ENCODE measurements around the gene TMEM87B.
A peak's percentile ranks its signal among the peaks of the same experiment; 100 is the strongest.
"Not testable (repeated sequence)": the region's sequence is repeated elsewhere in the genome, so short reads cannot be mapped to it uniquely, and the experiment has no call there.

Gene TMEM87B

DNA sequence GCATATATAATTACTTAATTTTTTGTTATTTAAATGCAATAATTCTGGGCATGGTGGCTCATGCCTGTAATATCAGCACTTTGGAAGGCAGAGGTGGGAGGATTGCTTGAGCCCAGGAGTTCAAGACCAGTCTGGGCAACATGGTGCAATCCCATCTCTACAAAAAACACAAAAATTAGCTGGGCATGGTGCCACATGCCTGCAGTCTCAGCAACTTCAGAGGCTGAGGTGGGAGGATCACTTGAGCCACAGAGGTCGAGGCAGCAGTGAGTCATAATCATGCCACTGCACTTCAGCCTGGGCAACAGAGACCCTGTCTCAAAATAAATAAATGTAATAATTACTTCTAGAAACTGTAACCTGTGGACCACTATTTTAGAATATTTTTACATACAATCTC is 21.5 kb upstream of the TMEM87B start:
- no peak for DNase-seq

DNA sequence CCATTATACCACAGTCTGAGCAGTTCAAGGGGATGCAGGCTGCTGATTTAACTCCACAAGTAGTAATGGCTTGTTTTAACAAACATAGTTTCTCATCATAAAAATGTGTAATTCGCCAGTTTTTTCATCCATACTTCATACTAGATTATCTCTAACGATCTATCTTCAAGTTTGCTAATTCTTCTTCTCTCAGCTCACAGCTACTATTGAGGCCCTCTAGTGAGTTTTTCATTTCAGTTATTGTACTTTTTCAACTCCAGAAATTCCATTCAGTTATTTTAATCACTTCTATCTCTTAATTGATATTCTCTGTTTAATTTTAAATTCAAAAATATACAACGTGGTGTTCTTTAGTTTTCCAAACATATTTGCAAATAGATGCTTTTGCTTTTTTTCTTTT is 20.1 kb upstream of the TMEM87B start:
- no peak for DNase-seq

DNA sequence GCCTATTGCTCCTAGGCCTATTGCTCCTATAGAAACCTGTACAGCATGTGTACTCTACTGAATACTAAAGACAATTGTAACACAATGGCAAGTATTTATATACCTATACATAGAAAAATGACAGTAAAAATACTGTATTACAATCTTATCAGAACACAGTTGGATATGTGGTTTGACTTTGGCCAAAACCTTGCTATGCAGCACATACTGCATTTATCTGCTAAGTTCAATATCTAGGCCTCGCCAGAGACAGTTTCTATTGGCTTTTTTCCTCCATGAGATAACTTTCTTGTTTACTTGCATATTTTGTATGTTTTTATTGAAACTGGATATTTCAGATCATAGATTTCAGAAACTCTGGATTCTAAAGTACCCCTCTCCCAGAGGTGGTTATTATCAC is 19.3 kb upstream of the TMEM87B start:
- DNase-seq: no peak

DNA sequence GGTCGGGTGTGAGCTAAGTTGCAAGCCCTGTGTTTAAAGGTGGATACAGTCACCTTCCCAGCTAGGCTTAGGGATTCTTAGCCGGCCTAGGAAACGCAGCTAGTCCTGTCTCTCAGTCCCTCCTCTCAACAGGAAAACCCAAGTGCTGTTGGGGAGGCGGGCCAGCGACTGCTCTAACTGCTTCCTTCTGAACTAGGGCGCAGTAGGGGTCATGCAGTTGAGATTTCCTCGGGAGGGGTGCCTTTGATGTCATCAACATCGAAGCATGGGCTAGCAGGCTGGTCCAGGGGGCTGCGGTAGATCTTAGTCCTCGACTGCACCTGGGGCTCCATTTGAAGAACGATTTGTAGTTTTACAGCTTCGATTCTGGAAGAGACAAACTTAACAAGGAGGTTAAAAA is 15.5 kb upstream of the TMEM87B start:
- DNase-seq: not testable (repeated sequence)

DNA sequence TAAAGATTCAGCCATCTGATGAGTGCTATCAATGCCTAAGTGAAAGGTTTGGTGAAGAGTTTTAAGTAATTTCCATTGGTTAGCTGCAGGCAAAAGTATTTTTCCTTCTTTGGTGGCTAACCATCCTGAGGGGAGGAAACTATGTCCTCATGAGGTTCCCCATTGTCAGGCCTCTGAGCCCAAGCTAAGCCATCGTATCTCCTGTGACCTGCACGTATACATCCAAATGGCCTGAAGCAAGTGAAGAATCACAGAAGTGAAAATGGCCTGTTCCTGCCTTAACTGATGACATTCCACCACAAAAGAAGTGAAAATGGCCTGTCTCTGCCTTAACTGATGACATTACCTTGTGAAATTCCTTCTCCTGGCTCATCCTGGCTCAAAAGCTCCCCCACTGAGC is 15.0 kb upstream of the TMEM87B start:
- not testable (repeated sequence) for DNase-seq

DNA sequence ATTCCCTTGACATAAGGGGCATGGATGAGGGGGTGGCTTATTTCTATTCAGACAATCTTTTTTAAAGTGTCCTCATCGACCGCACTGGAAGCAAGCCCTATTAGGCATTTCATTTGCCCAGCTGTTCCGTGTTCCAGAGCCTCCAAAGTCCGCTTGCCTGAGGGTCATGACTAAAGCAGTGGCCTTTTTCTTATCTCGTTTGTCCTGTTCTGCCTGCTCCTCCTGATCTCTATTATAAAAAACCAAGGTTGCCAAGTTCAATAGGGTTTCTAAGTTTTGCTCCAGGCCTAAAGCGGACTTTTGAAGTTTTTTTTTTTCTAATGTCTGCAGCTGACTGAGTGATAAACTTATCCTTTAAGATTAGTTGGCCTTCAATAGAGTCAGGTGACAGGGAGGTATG is 13.6 kb upstream of the TMEM87B start:
- not testable (repeated sequence) for DNase-seq

DNA sequence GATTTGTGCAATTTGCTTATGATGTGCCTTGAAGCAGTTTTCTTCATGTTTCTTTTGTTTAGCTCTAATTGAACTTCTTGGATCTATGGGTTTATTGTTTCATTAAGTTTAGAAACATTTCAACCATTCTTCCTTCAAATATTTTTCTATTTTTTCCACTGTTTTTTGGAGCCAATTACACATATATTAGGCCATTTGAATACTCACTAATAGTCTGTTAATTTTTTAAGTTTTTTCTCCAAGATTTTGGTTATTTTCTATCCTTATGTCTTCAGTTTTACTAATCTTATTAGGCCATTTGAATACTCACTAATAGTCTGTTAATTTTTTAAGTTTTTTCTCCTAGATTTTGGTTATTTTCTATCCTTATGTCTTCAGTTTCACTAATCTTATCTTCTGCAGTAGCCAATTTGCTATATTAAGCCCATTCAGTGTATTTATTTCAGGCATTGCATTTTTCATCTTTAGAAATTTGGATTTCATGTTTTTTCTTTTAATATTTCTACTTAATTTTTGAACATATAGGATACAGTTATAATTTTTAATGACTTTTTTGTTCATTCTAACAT is 9.5 kb upstream of the TMEM87B start:
- DNase-seq: no peak

DNA sequence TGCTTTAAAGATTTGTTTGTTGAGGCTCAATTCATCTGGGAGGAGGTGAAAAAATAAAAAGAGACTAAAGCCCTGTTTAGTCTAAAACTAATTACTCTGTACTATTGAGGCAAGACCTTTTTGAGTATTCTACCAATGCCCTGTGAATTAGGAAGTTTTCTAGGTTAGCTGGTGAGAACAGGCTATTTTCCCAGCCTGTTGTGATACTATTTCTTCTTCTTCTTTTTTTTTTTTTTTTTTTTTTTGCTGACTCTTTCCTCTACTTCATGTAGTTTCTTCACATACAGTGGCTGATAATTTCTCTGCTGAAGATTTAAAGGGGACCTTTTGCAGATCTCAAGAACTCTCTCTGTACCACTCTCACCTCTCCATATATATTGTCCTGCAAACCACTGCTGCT is 8.8 kb upstream of the TMEM87B start:
- no peak for DNase-seq

DNA sequence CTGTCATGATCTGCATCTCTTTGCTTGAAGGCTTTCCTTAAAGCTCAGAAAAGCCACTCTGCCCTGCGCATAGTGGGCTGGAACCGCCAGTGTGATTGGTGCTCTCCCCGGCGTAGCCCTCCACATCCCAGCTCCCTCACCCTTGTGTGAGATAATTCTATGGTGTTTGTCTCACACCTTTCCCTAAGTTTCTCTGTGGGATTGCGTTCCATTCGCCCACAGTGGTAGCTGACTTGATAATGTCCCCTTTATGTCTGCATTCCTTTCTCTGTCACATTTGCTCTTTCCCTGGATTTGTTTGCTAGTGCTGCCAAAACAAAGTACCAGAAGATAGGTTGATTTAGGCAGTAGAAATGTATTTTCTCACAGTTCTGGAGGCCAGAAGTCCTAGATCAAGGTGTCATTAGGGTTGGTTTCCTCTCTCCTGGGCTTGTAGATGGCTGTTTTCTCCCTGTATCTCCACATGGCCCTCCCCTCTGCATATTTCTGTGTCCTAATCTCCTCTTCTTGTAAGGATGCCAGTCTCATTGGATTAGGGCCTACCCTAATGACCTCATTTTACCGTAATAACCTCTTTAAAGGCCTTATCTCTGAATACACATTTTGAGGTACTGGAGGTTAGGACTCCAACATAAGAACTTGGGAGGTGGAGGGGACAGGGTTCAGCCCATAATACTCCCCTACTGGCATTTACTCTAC is 7.4 kb upstream of the TMEM87B start:
- no peak for DNase-seq

DNA sequence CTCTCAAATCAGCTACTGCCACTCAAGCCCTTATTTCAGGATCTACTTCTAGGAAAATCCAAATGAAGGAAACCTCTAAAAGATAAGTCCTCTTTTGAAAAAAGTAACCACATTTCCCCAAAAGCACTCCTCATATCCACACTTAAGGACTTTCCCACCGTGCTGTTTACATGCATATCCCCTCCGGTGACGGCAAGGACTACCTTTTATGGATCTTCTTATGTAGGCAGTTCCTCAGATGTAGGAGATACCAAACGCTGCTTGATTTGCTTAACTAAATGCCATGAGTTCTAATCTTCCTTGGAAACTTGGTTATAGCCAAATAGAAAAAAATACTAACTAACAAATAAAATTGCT is 6.9 kb upstream of the TMEM87B start:
- no peak for DNase-seq

DNA sequence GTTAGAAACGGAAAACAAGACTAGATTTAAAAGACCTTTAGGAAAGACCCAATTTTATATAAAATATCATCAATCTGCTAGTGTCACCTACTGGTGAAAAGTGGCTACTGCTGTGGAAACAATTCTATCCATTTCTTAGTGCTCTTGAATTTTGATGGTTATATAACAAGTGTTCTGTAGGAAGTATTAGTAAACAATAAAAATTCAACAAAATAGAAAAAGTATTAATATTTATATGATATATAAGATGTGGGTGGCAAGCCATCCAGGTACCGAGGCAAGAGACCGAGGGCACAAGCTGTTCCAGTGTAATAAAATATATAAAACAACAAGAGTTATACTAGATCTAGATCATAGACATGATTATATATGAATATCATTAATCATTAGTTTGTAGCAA is 6.2 kb upstream of the TMEM87B start:
- peak; percentile 14 for DNase-seq

DNA sequence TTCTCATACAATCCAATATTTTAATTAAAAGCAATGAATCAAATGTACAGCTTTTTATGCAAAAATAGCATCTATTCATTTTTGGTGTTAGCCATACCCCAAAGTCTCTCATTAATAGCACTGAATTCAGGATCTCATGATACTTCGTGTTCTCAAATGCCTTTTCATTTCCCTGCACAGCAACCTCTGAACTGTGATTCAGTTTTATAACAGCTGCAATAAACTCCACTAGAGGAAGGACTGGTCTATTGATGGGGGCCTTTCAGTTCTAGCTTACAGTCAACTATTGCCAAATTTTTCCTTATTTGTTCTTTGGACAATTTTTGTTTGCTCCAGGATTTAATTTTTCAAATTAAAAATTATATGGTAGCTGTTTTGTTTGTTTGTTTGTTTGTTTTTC is 4.8 kb upstream of the TMEM87B start:
- DNase-seq: no peak

DNA sequence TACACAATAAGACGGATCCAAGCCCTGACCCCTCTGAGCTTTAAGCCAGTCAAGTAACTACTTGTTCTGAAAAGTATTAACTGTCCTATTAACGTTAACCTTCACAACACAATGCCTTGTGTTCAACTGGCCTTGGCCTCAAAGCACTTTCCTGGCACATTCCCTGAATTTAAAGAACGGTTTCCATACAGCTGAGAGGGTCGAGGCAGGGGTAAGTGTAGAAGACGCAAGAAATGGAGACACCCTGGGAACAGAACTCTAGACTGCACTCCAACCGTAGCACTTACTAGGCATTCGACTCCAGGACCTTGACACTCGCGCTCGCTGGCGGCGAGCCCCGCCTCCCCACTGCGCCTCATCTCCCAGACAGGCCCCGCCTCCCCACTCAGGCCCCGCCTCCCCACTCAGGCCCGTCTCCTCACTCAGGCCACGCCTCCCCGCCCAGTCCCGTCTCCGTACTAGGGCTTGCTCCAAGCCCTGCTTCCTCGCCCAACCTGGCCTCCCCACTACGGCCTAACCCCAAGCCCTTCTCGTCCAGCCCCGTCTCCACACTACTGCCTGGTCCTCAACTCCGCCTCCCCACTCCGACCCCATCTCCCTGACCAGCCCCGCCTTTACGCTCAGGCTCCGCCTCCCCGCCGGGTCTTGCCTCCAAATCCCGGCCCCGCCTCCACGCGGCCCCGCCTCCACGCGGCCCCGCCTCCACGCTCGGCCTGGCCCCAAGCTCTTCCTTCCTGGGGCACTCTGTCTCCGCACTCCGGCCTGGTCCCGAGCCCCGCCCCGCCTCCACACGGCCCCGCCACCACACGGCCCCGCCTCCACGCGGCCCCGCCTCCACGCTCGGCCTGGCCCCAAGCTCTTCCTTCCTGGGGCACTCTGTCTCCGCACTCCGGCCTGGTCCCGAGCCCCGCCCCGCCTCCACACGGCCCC is 887 bp upstream of the TMEM87B start:
- DNase-seq: peak; percentile 85

DNA sequence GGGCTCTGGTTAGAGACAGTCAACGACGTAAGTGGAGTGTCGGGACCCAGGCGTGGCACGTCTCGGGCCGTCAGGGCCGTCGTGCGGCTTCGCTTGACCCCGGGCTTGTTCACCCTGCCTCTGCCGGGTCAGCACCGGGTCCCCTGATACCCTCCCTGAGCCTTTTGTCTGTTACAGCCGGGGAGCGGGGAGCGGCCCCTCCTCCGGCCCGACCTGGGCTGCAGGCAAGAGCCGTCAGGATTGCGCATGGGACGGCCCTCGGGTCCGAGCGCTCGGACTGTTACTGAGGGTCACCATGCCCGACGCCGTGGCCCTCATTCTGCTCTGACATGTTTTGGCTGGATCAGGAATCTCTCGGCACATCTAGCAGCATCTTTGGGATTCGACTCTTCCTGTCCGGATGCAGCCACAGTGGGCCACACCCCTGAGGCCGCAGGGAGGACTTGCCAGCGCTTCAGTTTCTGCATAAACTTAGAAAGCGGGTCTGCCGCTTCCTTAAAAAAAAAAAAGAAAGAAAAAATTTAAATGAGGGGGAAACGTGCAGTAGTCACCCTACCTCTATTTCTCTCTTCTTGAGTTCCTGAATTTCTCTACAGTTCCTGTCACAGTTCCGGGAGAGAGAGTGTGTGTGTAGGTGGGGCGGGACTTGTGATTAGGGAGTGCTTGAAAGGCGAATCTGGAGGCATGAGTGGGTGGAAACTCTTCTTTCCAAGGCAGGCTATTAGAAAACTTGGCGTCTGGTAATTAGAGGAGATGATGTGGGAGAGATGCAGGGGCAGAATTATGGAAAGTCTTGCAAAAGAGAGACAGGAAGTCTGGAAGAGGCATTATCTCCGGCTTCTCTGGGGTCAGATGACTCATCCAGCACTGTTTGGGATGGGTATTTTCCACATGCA is 909 bp downstream of the TMEM87B start:
- DNase-seq: peak; percentile 3

DNA sequence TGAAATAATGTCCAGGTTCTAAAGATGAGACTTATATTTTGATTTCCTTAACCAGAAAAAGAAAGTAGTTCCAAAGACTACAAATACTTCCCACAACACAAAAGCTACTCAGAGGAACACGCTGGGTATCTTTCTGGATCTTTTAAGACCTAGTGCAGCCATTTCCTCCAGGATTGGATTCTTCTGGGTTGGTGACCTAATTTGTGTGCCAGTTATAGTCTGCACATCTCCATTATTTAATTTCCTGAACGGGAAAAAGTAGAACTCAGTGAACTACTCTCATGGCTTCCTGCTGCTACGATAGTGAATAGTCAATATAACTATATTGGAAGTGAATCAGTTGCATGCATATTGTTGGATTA is 1.5 kb downstream of the TMEM87B start:
- DNase-seq: no peak

DNA sequence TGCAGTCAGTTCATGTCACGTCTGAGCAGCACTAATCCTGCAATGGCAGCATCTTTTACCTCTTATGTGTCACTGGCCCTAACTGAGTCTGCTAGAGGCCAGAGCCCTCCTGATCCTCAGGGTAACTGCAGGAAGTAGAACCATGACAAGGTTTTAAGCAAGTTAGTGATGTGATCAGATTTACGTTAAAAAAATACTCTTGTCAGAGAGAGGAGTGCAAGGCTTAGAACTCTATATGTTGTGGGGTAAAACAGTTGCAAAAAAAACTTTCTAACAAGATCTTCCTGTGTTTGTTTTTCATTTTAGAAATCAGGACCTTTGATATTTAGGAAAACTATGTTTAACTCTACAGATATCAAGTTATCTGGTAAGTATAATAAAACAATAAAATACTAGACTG is 4.6 kb downstream of the TMEM87B start:
- no peak for DNase-seq

DNA sequence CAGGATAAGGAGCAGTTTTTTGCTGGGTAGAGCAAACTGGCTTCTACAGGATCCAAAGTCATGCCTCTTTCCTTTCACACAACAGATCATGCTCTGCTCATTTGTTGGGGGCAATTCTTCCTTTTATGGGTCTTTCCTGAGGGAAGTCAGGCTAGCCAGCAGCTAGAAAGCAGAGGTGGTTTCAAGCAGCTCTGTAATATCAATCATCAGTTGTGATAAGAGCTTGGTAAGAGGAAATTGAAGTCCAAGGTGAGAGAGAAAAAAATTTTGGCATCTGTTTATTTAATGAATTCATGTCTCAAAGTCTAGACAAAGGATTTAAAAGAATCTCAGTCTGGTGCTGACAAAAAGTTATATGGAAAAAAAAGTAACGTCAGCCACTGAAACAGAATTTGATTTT is 6.2 kb downstream of the TMEM87B start:
- no peak for DNase-seq

DNA sequence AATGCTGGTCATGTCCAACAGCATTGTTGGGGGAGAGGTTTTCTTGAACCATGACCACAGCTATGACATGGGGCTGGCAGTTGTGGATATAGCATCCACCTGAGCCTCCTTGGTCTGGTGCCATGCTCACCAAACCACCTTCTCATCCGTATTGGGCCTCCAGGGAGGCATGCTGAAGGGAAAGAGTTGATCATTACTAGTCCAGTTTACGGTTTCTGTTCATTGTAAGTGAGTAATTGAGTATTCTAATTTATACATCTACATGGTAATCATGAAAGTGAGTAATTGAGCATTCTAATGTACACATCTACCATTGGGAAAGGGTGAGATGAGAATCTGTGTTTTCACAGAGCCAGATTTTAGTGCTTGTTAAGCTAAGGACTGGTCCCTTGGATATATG is 6.8 kb downstream of the TMEM87B start:
- no peak for DNase-seq

DNA sequence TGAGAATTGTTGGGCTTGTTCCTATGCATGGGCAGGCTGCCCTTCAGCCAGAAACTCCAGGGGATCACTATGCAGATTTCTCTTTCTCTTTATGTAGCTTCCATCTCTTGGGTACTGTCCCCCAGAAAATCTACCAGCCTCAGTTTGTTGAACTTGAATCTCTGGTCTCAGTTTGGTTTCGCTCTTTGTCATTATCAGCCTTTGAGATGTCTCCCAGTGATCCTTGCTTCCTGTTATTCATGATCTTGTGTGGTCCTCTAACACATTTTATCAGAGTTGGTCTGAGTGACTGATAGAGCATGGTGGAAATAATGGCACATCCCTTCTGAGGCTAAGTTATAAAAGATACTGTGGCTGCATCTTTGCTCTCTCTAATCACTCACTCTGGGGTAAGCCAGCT is 7.8 kb downstream of the TMEM87B start:
- no peak for DNase-seq

DNA sequence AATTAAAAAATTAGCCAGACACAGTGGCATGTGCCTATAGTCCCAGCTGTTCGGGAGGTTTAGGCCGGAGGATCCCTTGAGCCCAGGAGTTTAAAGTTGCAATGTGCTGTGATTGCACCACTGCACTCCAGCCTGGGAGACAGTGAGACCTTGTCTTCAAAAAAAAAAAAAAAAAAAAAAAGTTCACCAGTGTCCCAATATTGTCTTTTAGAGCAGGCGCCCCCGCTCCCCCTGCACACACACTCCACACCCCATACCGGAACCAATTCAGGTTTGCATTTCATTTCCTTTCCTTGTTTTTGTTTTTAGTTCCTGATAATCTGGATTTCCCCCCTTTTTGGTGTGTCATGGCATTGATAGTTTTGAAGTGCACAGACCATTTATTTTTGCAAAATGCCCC is 10.4 kb downstream of the TMEM87B start:
- no peak for DNase-seq

DNA sequence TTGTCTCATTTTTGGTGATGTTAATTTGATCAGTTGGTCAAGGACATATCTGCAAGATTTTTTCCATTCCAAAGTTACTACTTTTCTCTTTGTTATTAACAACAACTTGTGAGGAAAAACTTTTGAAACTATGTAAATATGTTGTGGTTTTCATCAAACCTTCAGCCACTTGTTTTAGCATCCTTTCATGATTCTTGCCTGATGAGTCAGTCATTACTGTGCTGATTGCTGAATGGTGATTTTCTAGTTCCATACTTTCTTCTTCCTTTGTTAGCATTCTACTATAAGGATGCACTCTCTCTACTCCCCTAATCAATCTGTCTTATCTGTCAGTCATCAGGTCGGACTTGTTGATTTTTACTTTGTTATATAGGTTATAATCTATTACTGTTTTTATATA is 10.9 kb downstream of the TMEM87B start:
- DNase-seq: no peak

DNA sequence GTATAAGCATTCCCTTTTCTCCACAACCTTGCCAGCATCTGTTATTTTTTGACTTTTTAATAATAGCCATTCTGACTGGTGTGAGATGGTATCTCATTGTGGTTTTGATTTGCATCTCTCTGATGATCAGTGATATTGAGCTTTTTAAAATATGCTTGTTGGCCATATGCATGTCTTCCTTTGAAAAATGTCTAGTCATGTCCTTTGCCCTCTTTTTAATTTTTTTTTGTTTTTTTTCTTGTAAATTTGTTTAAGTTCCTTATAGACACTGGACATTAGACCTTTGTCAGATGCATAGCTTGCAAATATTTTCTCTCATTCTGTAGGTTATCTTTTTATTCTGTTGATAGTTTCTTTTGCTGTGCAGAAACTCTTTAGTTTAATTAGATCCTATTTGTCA is 14.7 kb downstream of the TMEM87B start:
- DNase-seq: not testable (repeated sequence)

DNA sequence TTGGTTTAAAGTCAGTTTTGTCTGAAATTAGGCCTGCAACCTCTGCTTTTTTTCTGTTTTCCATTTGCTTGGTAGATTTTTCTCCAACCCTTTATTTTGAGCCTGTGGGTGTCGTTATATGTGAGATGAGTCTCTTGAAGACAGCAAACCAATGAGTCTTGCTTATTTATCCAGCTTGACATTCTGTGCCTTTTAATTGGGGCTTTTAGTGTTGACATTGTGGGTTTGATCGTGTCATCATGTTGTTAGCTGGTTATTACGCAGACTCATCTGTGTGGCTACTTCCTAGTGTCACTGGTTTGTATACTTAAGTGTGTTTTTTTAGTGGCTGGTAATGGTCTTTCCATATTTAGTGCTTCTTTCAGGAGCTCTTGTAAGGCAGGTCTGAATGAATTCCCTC is 18.8 kb downstream of the TMEM87B start:
- no peak for DNase-seq

All from NCI-H446 treated with DMSO at 0.1 percent for 48 hours (cell line).